GOT3 (cell line): ENCODE results near the gene RBM12.
"Not testable (repeated sequence)": the region's sequence is repeated elsewhere in the genome, so short reads cannot be mapped to it uniquely, and the experiment has no call there.

Experiments used
- DNase-seq: peaks from one replicate; lab custom pipeline; 2025; ENCODE audit warnings: mixed read lengths; lab: John Stamatoyannopoulos, UW

RBM12 gene

DNA sequence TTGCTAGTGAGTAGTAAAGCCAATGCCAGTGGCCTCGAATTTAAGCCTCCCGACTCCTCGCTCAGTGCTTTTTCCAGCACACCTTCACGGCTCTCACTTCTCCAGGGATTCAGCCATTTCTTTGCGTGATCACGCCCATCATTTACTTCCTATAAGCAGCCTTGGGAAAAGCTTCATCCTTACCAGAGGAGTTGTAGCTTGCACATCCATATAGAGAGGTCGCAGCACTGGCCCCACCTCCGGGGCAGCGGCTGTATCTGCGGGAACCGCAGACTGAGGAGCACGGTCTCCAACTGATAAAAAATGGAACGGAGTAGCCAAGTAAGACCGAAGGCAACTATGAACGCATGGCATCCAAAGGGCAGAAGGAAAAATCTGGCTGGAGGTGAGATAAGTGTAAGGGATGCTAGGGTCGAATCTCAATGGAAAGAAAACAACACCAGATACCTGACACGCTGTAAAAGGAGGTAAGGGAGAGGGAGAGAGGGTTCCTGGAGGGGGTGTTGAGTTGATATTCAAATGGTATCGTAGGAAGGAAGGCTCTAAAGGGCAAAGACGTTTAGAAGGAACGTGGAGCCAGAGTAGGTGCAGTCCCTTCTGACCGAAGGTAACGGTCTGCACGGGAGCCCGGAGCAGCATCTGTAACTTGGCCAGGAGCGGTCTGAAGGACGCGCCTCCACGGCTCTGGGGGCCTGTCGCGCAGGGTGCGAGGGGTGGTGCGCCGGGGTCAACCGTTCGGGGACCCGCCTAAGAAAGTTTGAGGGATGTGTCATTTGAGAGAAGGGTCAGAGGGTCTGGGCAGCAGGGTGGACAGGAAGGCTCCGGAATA is 33.8 kb upstream of the RBM12 start:
- no peak for DNase-seq

DNA sequence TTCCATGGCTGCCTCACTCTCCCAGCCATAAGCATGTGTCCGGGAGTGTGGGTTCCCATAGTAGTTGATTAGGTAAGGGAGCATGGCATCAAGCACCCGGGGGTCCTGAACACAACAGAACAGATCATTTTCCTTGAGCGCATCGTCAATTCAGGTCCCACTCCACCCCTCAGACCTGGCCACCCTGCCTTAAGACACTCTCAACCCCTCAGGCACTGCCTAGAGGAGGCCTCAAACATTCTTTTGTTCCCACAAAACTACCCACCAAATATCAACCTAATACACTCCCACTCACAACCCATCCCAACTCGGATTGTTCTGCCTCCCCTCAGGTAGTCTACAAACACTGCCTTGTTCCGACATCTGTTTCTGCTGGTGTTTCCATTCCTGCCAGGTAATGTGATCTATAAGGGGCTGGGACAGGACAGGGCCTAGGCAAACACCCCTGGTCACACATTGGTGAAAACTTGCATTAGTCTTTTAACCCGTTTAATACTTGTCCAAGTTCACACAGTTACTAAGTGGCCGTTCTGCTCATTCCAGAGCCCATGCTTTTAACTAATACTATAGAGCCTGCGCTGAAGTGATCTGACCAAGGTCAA is 33.1 kb upstream of the RBM12 start:
- DNase-seq: no peak

DNA sequence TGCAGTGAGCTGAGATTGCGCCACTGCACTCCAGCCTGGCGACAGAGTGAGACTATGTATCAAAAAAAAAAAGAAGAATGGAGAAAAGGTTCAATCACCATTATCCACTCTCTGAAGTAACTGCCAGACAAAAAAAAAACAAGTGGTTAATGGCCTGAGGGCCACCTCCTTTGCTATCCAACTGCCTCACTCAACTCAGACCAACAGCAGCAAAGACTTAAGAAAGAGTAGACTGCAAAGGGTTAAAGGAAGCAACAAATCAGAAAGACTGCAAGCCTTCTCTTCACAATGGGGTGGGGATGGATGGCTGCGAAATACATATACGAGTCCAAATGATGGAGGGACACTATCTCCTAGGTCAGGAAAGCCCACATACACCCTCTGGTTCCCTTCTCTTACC is 31.3 kb upstream of the RBM12 start:
- no peak for DNase-seq

DNA sequence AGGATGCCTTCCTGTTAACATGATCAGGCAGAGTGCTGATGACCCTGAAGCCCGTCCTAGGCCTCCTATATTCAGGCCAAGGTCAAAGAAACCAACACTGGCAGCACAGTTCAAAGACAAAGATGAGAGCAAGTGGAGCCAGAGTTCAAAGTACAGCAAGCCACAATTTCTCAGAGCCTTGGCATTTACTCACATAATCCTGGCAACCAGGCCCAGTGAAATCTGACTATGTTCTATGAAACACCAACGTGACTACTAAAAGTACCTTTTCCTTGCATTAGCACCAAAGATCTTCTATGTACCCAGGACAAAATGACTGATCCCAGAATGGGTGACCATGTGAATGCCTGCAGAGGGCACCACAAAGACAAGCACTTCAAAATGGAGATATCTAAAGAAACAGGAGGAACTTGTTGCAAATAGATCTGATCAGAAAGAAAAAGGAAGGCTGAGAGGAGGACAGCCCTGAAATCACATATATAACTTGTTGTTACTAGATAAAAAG is 30.6 kb upstream of the RBM12 start:
- DNase-seq: no peak

DNA sequence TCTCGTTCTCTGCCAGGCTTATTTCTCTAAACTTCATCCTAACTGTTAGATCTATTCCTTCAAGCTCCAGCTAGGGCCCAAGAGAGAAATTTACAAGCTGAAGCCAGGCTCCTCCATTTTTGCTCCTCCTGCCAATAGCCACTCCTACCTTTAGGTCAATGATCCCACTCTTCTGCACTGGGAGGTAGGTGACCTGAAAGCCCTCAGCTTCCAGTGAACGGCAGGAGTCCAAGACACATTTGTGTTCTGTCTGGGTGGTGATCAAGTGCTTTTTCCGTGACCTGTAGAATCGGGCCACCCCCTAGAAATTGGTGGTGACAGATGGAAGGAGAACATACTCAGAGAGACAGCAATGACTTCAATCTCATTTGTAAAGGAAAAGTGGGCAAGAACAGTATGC is 25.6 kb upstream of the RBM12 start:
- no peak for DNase-seq

DNA sequence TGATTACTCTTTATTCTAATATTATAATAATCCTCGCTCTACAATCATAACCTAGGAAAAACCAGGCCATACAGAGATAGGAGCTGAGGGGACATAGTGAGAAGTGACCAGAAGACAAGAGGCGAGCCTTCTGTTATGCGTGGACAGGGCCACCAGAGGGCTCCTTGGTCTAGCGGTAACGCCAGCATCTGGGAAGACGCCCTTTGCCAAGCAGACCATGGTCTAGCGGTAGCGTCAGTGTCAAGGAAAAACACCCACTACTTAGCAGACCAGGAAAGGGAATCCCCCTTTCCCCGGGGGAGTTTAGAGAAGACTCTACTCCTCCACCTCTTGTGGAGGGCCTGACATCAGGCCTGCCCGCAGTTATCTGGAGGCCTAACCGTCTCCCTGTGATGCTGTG is 22.2 kb upstream of the RBM12 start:
- DNase-seq: not testable (repeated sequence)

DNA sequence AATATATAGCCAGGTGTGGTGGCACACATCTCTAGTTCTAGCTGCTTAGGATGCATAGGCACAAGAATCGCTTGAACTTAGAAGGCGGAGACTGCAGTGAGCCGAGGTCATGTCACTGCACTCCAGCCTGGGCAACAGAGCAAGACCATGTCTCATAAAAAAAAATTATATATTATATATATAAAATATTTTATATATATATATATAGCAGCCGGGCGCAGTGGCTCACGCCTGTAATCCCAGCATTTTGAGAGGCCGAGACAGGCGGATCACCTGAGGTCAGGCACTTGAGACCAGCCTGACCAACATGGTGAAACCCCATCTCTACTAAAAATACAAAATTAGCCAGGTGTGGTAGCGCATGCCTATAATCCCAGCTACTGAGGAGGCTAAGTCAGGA is 20.7 kb upstream of the RBM12 start:
- DNase-seq: not testable (repeated sequence)

DNA sequence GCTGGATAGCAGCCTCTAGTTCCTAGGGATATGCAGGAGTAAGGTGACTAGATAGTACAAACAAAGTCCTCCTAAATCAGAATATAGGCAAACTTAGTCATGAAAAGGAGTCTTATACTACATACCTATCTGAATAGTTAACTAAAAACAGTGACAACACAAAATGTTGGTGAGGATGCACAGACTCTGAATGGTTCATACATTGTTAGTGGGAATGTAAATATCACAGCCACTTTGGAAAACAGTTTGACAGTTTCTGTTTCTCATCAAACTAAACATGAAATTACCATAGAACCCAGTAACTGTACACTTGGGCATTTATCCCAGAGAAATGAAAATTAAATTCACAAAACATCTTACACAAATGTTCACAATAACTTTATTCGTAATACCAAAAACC is 17.3 kb upstream of the RBM12 start:
- DNase-seq: no peak

DNA sequence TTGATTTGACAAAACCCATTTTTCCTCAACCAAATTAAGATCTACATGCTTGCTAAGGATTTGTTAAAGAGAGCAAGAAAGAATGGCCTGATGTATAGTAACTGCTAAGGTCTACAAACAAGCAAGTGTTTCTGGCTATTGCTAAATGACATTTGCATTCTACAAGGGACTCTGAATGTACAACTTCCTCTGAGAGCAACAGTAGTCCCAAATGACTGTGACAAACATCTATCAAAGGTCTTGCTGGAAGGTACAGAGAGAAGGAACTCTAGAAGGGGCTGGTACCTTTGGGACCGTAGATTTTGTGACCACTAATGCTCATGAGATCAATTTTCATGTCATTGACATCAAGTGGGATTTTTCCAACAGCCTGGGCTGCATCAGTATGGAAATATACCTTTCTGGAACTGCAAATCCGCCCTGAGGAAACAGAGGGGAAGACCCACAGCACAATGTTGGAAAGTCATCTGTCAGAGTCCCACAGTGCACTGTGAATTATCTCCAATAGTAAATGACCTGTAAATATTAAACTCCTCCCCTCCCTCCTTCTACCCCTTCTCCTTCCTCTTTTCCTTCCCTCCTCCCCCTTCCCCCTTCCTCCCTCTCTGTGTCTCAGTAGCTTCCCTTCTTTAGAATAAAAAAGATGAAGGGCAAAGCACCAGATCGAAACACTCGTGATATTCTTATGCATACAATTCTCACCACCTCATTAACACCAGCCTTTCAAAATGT is 15.9 kb upstream of the RBM12 start:
- no peak for DNase-seq

DNA sequence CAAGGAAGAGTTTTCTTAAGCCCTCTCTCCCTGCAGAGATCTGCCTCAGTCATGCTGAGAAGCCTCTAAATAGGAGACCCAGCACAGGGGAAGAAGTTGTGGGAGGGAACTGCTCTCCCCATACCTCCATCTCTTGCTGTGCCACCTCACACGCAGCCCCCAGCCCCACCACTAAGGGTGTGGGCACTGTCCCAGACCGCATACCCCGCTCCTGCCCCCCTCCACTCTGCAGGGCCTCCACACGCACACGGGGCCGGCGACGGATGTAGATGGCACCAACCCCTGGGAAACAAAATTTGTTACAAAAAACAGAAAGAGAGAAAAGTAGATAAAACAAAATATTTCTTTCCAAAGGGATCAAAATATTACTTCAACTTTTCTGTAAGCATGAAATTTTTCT is 10.2 kb upstream of the RBM12 start:
- DNase-seq: no peak

DNA sequence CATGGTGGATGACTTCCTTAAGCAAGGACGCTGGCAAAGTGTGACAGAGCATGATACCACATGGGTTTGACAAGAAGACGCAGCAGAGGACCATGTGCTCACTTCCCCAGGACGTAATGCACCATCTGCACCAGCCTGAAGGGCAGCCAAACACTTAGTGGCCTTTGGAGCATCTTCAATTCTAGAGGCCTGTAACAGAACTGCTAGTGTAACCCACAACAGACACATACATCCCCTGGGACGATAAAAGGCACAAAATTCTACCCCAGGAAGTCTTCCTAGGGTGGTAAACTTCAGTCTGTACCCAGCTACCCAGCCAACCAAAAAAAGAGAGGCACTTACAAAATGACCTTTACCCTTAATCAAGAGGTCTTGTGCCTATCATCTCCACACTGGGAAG is 9.2 kb upstream of the RBM12 start:
- no peak for DNase-seq

DNA sequence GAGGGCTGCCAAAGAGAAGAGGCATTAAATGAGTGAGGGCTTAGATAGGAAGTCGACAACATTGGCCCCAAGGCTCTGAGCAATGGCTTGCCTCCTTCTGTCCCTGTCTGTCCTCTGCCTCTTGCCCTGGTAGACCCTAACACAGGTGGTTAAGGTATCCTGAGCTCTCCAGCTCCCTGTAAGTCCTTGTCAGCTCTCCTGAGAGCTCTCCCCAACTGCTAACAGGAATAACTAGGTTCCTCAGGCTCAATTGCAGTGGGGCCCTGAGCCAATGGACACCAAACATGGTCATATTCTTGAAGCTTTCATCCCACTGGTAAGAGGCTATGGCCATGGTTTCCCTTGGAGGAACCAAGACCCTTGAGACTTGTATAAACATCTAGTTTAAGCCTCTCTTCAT is 5.0 kb upstream of the RBM12 start:
- DNase-seq: no peak

DNA sequence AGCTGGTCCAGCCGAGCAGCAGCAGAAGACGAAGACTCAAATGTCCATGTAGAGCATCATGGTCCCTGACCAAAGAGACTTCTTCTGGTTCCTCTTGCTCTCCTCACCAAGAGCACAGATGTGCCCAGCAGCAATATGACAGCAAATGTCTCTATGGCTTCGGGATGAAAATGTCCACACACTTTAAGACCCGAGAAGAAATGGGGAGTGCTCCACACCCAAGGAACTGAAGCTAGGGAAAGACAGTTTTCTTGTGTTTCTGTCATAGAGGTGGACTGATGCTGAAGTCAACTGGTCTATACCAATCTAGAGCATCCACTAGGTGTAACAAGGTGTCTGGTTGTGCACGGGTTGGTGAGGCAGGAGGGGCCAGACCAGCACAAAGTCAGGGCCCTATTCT is 4.5 kb upstream of the RBM12 start:
- DNase-seq: no peak

DNA sequence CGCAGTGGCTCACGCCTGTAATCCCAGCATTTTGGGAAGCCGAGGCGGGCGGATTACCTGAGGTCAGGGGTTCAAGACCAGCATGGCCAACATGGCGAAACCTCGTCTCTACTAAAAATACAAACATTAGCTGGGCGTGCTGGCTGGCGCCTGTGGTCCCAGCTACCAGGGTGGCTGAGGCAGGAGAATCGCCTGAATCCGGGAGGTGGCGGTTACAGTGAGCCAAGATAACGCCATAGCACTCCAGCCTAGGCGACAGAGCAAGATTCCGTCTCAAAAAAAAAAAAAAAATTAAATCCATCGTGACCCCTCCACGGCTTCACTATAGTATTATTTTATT is 1.2 kb upstream of the RBM12 start:
- DNase-seq: no peak

DNA sequence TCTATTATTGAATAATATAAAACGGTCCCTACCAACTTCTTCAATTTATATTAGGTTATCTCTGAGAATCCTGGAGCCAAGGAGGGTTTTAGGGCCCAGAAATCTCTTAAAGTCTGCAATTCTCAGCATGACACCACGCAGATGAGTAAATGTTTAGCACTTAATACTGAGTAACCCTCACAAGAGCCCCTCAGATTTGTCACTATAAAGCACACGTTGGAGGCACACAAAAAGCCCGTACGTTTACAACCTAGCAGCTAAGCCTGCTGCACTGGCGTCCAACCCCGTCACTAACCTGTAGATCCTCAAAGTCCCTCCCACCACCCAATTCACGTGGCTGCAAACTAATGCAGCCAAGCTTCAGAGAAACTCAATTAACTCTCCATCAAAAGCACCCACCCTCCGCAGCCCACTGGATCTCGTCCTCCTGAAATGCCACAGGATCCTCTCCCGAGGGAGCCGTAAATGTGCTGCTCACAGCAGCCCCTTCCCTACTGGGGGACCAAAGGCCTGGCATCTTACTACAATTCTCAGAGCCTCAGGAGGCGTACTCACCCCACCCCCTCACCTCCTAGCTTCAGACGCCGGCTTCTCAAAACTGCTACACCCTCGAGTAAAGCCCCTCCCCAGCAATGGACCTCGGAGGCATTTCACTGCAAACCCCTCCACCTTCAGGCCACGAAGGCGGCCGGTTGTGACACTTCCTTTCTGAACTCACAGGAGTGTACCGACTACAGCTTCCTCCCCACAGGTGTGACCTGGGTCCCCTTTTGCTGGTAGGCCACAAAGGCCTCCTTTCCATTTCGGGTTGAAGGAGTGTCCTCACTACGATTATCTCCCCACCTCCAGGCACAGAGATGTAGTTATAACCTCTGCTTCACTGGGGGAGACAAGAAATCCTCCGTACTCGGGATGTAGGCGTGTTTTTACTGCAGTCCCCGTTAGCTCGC is 909 bp downstream of the RBM12 start:
- no peak for DNase-seq

DNA sequence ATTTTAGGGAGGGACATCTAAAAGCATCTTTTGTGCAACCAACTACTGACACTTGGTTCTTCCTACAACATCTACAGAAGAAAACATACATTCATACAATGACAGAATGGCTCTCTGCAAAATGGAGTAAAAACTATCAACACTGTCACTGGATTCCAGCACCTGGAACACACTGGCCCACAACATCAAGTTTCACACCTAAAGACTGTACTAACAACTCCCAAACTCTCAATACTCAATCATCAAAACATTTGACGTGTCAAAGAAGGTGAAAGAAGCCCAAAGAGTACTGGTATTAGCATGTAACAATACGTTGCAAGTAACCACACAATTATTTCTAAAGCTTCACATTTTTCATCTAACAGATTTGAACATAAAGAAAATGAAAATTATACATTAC is 2.1 kb downstream of the RBM12 start:
- DNase-seq: no peak

DNA sequence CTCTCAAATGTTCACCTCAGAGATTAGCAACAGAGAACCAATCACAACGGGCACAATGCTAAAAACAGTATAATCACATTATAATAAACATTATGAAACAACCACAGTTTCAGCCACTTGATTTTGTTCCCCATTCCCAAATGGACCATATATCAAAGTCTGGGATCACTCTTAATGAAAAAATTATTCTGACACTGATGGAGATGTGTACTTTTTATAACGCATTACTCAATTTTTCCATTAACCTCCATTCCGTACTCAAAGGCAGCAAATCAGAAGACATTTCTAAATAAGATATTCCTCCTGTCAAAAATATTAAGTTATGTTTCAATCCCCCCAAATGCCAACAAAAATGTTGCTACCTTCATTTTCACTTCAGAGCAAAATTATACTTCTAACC is 2.8 kb downstream of the RBM12 start:
- no peak for DNase-seq

DNA sequence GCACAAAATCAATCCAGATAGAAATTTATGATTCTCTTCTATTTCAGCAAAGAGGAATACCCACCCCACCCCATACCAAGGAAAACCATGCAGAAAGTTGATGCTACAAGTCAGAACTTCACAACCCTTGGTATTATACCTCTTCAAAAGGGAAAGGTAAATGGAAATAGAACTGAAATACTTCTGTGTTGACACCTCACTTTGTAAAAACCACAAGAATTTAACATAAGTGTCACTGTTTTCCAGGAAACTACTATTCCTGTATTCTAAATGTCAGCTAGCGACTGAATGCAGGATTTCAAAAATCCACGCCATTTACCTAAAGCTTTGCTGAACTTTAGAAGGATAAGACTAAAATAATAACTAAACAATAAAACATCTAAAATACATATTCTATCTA is 3.6 kb downstream of the RBM12 start:
- DNase-seq: no peak

DNA sequence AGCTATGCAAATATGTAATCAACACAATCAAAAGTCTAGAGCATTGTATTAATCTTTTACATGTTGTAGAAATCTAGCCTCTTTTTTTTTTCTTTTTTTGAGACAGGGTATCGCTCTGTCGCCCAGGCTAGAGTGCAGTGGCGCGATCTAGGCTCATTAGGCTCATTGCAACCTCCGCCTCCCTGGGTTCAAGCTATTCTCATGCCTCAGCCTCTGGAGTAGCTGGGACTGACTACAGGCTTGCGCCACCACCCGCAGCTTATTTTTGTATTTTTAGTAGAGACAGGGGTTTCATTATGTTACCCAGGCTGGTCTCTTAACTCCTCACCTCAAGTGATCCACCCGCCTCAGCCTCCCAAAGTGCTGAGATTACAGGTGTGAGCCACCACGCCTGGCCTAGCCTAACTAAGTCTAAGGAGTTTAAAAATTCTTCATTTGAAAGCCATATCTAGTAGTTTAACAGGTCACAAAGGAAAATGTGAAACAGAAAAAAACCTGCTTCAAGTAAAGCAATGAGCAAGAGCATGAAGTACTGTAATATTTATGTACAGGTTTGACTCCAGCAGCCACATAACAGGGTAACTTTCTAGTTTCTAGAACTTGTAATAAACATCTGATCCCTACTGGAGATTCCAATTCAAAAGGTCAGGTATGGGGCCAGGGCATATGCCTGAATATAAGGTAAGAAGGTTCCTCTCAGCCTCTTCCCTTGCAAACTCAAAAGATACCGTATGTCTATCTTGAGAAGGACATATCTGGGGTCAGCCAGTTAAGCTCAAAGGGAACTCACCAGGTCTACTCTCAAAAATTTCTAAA is 4.4 kb downstream of the RBM12 start:
- DNase-seq: no peak

DNA sequence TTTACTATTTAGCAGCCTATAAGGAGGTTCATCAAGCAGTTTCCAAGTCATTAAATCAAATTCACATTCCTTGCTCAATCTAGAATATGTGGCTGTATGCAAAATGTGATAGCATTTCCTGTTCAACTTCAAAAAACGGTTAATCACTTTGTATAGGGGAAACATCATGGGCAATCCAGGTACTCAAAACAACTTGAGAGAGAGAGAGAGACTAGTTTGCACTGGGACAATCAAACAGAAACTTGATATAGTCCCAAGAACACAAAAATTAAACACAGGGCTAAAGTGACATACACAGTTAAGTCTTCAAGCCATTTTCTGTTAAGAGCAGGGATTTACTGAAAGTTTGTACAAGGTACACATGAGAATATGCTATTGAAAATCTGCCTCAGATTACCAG is 7.4 kb downstream of the RBM12 start:
- DNase-seq: no peak

DNA sequence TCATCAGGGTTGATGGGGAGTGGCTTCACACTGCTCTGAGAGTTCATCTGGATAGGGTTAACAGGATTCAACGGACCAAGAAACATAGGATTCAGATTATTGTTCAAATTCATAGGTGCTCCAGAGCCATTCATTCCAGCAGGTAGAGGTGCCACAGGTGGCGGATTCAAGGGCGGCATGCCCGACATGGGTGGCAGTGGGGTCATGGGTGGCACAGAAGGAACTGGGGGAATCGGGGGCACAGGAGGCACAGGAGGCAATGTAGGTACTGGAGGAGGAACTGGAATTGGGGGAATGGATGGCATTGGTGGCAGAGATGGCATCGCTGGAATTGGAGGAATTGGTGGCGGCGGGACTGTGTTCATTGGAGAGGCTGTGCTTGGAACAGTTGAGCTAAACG is 10.3 kb downstream of the RBM12 start:
- DNase-seq: no peak
